B cell (primary cell): ENCODE data around the gene CDC42BPG. TPM values are rescaled to one million over a fixed set of nuclear protein-coding genes. Genes with fewer than 3 reads are reported as not detected.

Experiments used
- ATAC-seq: fragments of 200-7000 bp; cut with Tn5 transposase; one replicate; pipeline ENCODE4 v1.10.0; 2021; ENCODE audit warnings: low read depth, mild to moderate bottlenecking, moderate number of reproducible peaks, moderate library complexity
- CTCF ChIA-PET: fragments of 350-600 bp; sonication (Branson Sonifier 250); formaldehyde crosslinking; loops from one replicate; lab custom pipeline; 2021; ENCODE audit warnings: antibody characterized with exemption, inconsistent platforms; lab: Charles Lee
- POLR2A ChIA-PET: fragments of 350-600 bp; sonication (Branson Sonifier 250); formaldehyde crosslinking; loops from one replicate; lab custom pipeline; 2021; ENCODE audit warnings: antibody characterized with exemption; lab: Charles Lee
- DNase-seq: peaks from one replicate; pipeline ENCODE4 v3.0.0; 2013
- H2AFZ ChIP-seq: 2 replicates; pipeline ENCODE4 v1.6.1; 2012; ENCODE audit warnings: mild to moderate bottlenecking, low read depth, low read length; ENCODE audit not compliant: insufficient read depth, poor library complexity, severe bottlenecking
- H3K27ac ChIP-seq, 2 donors: 1 replicate in 1 of 2; 2 replicates in 1 of 2; pipeline ENCODE4 v1.5.1; 2012 to 2013; ENCODE audit warnings: low read length in 2 of 2, mild to moderate bottlenecking in 2 of 2, moderate library complexity in 1 of 2
- H3K27me3 ChIP-seq, 4 experiments: fragments of 200-600 bp in 1 of 4; sonication (generic) in 1 of 4; replicated peaks in 1 of 4; 1 replicate in 2 of 4; 2 replicates in 2 of 4; pipeline versions ENCODE4 v1.6.1 to v1.7.0; 2013 to 2016; ENCODE audit warnings: low read length in 3 of 4, mild to moderate bottlenecking in 2 of 4, mixed read lengths in 1 of 4, moderate library complexity in 1 of 4; ENCODE audit not compliant: insufficient read depth in 4 of 4, control insufficient read depth in 3 of 4; ENCODE audit errors: control extremely low read depth in 1 of 4
- H3K36me3 ChIP-seq, 2 experiments: replicated peaks in 1 of 2; 1 replicate in 1 of 2; 2 replicates in 1 of 2; pipeline versions ENCODE4 v1.6.1 to v1.7.1; 2013; ENCODE audit warnings: low read length in 1 of 2; ENCODE audit not compliant: insufficient read depth in 2 of 2, control insufficient read depth in 1 of 2; ENCODE audit errors: control extremely low read depth in 1 of 2, extremely low read depth in 1 of 2
- H3K4me1 ChIP-seq, 2 donors: fragments of 200-600 bp in 1 of 2; sonication (generic) in 1 of 2; 1 replicate in 1 of 2; 2 replicates in 1 of 2; pipeline versions ENCODE4 v1.5.1 to v1.6.1; 2013 to 2017; ENCODE audit warnings: low read length in 2 of 2; ENCODE audit not compliant: control insufficient read depth in 2 of 2, insufficient read depth in 2 of 2
- H3K4me2 ChIP-seq: replicated peaks from 2 replicates; pipeline ENCODE3; 2012; ENCODE audit warnings: mild to moderate bottlenecking, low read depth, low read length; ENCODE audit not compliant: poor library complexity, severe bottlenecking
- H3K4me3 ChIP-seq, 5 experiments: fragments of 200-600 bp in 1 of 5; sonication (generic) in 1 of 5; 1 replicate in 3 of 5; 2 replicates in 2 of 5; pipeline versions ENCODE4 v1.5.1 to v1.7.0; 2011 to 2016; ENCODE audit warnings: low read length in 4 of 5, mild to moderate bottlenecking in 4 of 5, low read depth in 2 of 5, control low read depth in 1 of 5, moderate library complexity in 1 of 5; ENCODE audit not compliant: insufficient read depth in 1 of 5; ENCODE audit errors: control extremely low read depth in 1 of 5, extremely low read depth in 1 of 5
- H3K79me2 ChIP-seq: fragments of 200-600 bp; sonication (generic); one replicate; pipeline ENCODE4 v1.6.0; 2016; ENCODE audit warnings: low read length; ENCODE audit not compliant: control insufficient read depth, insufficient read depth
- H3K9ac ChIP-seq: fragments of 200-600 bp; sonication (generic); 2 replicates; pipeline ENCODE4 v1.6.1; 2017; ENCODE audit warnings: mild to moderate bottlenecking, low read length, moderate library complexity
- H3K9me3 ChIP-seq, 3 donors: one replicate each; pipeline versions ENCODE4 v1.6.1 to v1.7.1; 2013; ENCODE audit warnings: low read length in 2 of 3; ENCODE audit not compliant: control insufficient read depth in 2 of 3, insufficient read depth in 1 of 3; ENCODE audit errors: control extremely low read depth in 1 of 3
- H4K20me1 ChIP-seq: 2 replicates; pipeline ENCODE4 v1.6.0; 2012; ENCODE audit warnings: mild to moderate bottlenecking, low read length; ENCODE audit not compliant: insufficient read depth, control insufficient read depth, poor library complexity, severe bottlenecking
- H3K27ac Mint-ChIP-seq: one replicate; pipeline ENCODE4 v1.8.0; 2021; ENCODE audit warnings: mixed read lengths
- H3K27me3 Mint-ChIP-seq: one replicate; pipeline ENCODE4 v1.8.0; 2021; ENCODE audit warnings: mixed read lengths
- H3K4me1 Mint-ChIP-seq: one replicate; pipeline ENCODE4 v1.8.0; 2021; ENCODE audit warnings: mixed read lengths
- H3K4me3 Mint-ChIP-seq: one replicate; pipeline ENCODE4 v1.8.0; 2021; ENCODE audit warnings: mixed read lengths
- H3K9me3 Mint-ChIP-seq: one replicate; pipeline ENCODE4 v1.8.0; 2022; ENCODE audit warnings: mixed read lengths; ENCODE audit not compliant: insufficient read depth
- EZH2 ChIP-seq: IDR thresholded peaks from 2 replicates; pipeline ENCODE4 v1.6.1; 2012; ENCODE audit warnings: borderline replicate concordance, low read depth, mild to moderate bottlenecking, moderate library complexity, low read length; ENCODE audit not compliant: insufficient read depth, poor library complexity, severe bottlenecking
- WGBS: methylation state at CpG from one replicate; pipeline ENCODE4 v1.1.5; 2013; ENCODE audit warnings: missing lambda C conversion rate; ENCODE audit not compliant: insufficient coverage; 5-methylcytosine and 5-hydroxymethylcytosine counted together
- intact Hi-C: fragments of 100-400 bp; cut with micrococcal nuclease; formaldehyde crosslinking; loops from one replicate; pipeline ENCODE4 v1.10.0; 2022
- polyA plus RNA-seq: library from polyadenylated mRNA; depleted of rRNA; stranded (reverse); fragments of >200 nt; gene quantifications from 2 replicates; pipeline ENCODE4 v1.2.3, GENCODE V29; 2012
- total RNA-seq, 2 donors: library from RNA; stranded (reverse); fragments of 120-200 nt in 1 of 2; gene quantifications; 1 replicate in 1 of 2; 2 replicates in 1 of 2; pipeline versions ENCODE4 v1.2.3 to v1.2.4, GENCODE V29; 2013 to 2022
- TF ChIP-seq, protein P1 (sequence below): fragments of 200-600 bp; IDR thresholded peaks from one replicate; pipeline ENCODE4 v1.8.0; 2022; ENCODE audit warnings: antibody characterized with exemption, mild to moderate bottlenecking

CDC42BPG gene
- total and polyA plus RNA-seq, 2 donors (not counting 1 experiment from before 2014, with no cell fraction given) = 3.7 to 8.7 TPM

GRCh38 chr11:64776875-64777274 is 67.6 kb downstream of the CDC42BPG start:
- peak overlapping the region; percentile 83 for H3K9ac ChIP-seq
- no peak overlapping the region for H2AFZ ChIP-seq
- peaks cover 47% of the 10 kb centered on the region for H4K20me1 ChIP-seq
- Mint-ChIP-seq H3K27me3 (no peaks in the 10 kb centered on the region), H3K4me1 (peaks cover 80% of the 10 kb centered on the region), H3K4me3 (peak overlapping the region; percentile 95), H3K27ac (peak overlapping the region; percentile 91), H3K9me3 (no peaks in the 10 kb centered on the region)
- ATAC-seq = no peak
- intact Hi-C loops = loop anchor here (2.0 to 5.0 kb wide), 3 partner anchors 14 to 340 kb away; partner anchors contain the start of genes ARL2 and ZNHIT2
- H3K36me3 ChIP-seq = peaks cover 3 to 55% of the 10 kb centered on the region in 2 experiments
- DNase-seq = no peak
- H3K4me1 ChIP-seq = peaks cover 63 to 71% of the 10 kb centered on the region in 2 donors
- ChIA-PET CTCF (interaction anchor here (0.9 to 5.9 kb wide), 9 partner anchors 8 to 93 kb away, joined by 3 to 74 read pairs (median 5); partner anchors contain the start of genes MEN1 and RASGRP2), POLR2A (interaction anchor here (1.3 to 6.9 kb wide), 4 partner anchors 9 to 33 kb away, joined by 4 to 149 read pairs (median 30); partner anchors contain the start of genes MAP4K2 and RASGRP2)
- peak overlapping the region; percentile 65 to 92 (median 82) for H3K4me3 ChIP-seq
- H3K79me2 ChIP-seq = peaks cover 56% of the 10 kb centered on the region
- no peaks in the 10 kb centered on the region for H3K27me3 ChIP-seq
- no peaks in the 10 kb centered on the region for H3K9me3 ChIP-seq
- H3K27ac ChIP-seq = peak overlapping the region; percentile 39 to 64
- peak overlapping the region; percentile 76 for H3K4me2 ChIP-seq
- WGBS = 20% methylated on average over 2 of the region's 3 CpGs
- TF ChIP-seq EZH2 = no peak
- TF ChIP-seq, protein P1, sequence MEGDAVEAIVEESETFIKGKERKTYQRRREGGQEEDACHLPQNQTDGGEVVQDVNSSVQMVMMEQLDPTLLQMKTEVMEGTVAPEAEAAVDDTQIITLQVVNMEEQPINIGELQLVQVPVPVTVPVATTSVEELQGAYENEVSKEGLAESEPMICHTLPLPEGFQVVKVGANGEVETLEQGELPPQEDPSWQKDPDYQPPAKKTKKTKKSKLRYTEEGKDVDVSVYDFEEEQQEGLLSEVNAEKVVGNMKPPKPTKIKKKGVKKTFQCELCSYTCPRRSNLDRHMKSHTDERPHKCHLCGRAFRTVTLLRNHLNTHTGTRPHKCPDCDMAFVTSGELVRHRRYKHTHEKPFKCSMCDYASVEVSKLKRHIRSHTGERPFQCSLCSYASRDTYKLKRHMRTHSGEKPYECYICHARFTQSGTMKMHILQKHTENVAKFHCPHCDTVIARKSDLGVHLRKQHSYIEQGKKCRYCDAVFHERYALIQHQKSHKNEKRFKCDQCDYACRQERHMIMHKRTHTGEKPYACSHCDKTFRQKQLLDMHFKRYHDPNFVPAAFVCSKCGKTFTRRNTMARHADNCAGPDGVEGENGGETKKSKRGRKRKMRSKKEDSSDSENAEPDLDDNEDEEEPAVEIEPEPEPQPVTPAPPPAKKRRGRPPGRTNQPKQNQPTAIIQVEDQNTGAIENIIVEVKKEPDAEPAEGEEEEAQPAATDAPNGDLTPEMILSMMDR = no peak

DNA sequence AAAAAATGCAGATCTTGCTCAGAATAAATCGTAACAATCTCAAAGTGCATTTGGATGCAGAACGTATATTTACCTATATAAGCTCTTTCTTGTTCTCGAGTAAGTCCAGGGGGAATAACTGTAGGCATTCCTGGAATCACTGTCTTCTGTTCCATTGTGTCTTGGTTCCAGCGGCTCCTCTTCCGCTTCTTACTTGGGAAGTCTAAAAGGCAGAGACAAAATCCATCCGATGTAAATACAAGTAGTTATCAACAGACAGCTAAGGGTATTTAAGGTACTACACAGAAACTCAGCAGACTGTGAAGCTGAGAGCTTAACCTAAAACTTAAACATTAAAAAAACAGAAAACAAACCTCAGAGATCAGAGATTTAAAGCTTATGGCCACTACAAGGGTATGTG is 68.0 kb downstream of the CDC42BPG start:
- intact Hi-C loops = loop anchor here (2.0 to 5.0 kb wide), 3 partner anchors 14 to 341 kb away; partner anchors contain the start of genes ARL2 and ZNHIT2
- no peak overlapping the region for H2AFZ ChIP-seq
- peak overlapping the region; percentile 39 to 64 for H3K27ac ChIP-seq
- Mint-ChIP-seq H3K27me3 (no peaks in the 10 kb centered on the region), H3K27ac (peak overlapping the region; percentile 91), H3K9me3 (no peaks in the 10 kb centered on the region), H3K4me3 (peak overlapping the region; percentile 95), H3K4me1 (peaks cover 83% of the 10 kb centered on the region)
- peaks cover 56% of the 10 kb centered on the region for H3K79me2 ChIP-seq
- ATAC-seq (no peak), DNase-seq (no peak)
- H3K27me3 ChIP-seq = no peaks in the 10 kb centered on the region
- no CpG with 5 or more reads among the region's 6 CpGs for WGBS
- H3K36me3 ChIP-seq = peaks cover 4 to 59% of the 10 kb centered on the region in 2 experiments
- no peak for TF ChIP-seq EZH2
- TF ChIP-seq, protein P1 = no peak
- H3K9ac ChIP-seq = peak overlapping the region; percentile 83
- no peaks in the 10 kb centered on the region for H3K9me3 ChIP-seq
- POLR2A ChIA-PET = interaction anchor here (0.7 to 6.9 kb wide), 4 partner anchors 9 to 33 kb away, joined by 4 to 149 read pairs (median 26); partner anchors contain the start of gene RASGRP2
- CTCF ChIA-PET = interaction anchor here (0.9 to 5.9 kb wide), 10 partner anchors 8 to 93 kb away, joined by 3 to 74 read pairs (median 4); partner anchors contain the start of genes MEN1 and RASGRP2
- H4K20me1 ChIP-seq = peaks cover 52% of the 10 kb centered on the region
- peaks cover 66 to 71% of the 10 kb centered on the region in 2 donors for H3K4me1 ChIP-seq
- peak overlapping the region; percentile 65 to 92 (median 82) for H3K4me3 ChIP-seq
- peak overlapping the region; percentile 76 for H3K4me2 ChIP-seq
